A549 (cell line): ENCODE data around the gene PMM2. TPM values are rescaled to one million over a fixed set of nuclear protein-coding genes. Genes with fewer than 3 reads are reported as not detected.

Source experiments
- ATAC-seq, 2 experiments: fragments of 200-7000 bp in 1 of 2; fragments of >200 bp in 1 of 2; cut with Nextera tagmentation in 1 of 2; cut with Tn5 transposase in 1 of 2; 3 replicates each; pipeline versions ENCODE4 v1.8.0 to v1.9.1; 2018 to 2020; ENCODE audit warnings: mild to moderate bottlenecking in 1 of 2, moderate library complexity in 1 of 2
- CTCF ChIA-PET: fragments of 300-600 bp; sonication (Branson Sonifier 250); formaldehyde crosslinking; extraction: SDS; loops from one replicate; lab custom pipeline; 2021; ENCODE audit warnings: antibody characterized with exemption, inconsistent platforms; lab: Yijun Ruan, JAX
- POLR2A ChIA-PET: fragments of 350-600 bp; formaldehyde crosslinking; extraction: SDS; loops from one replicate; lab custom pipeline; 2021; ENCODE audit warnings: antibody characterized with exemption, inconsistent platforms; lab: Yijun Ruan, JAX
- DNase-seq, 2 experiments: peaks; one replicate each; pipeline versions ENCODE4 v3.0.0 to v3.0.0-alpha.2; 2011 to 2016; ENCODE audit warnings: low read depth in 1 of 2, low spot score in 1 of 2
- FAIRE-seq: peaks from 2 replicates; lab custom pipeline; 2011; peaks lifted over from hg19 to GRCh38; lab: Jason Lieb, UNC
- H3K27ac ChIP-seq, 2 experiments: fragments of >200 bp; sonication (Bioruptor Twin); formaldehyde crosslinking; 3 replicates each; pipeline ENCODE4 v1.5.1; 2016 to 2017
- H3K4me1 ChIP-seq: fragments of >200 bp; sonication (Bioruptor Twin); formaldehyde crosslinking; 3 replicates; pipeline ENCODE4 v1.6.1; 2016
- H3K4me2 ChIP-seq: fragments of >200 bp; sonication (Bioruptor Twin); formaldehyde crosslinking; 3 replicates; pipeline ENCODE4 v1.6.1; 2016
- H3K4me3 ChIP-seq: fragments of >200 bp; sonication (Bioruptor Twin); formaldehyde crosslinking; 3 replicates; pipeline ENCODE4 v1.5.1; 2016
- H3K9me3 ChIP-seq: fragments of >200 bp; sonication (Bioruptor Twin); formaldehyde crosslinking; 3 replicates; pipeline ENCODE4 v1.6.1; 2016
- CBX2 ChIP-seq: fragments of 200-600 bp; sonication (generic); IDR thresholded peaks from 2 replicates; pipeline ENCODE4 v1.6.1; 2016; ENCODE audit warnings: low read depth, mild to moderate bottlenecking, borderline replicate concordance
- CHD2 ChIP-seq: fragments of 150-350 bp; IDR thresholded peaks from 2 replicates; pipeline ENCODE4 v1.6.1; 2014; ENCODE audit warnings: low read length; ENCODE audit not compliant: partially characterized antibody
- EP300 ChIP-seq, 2 experiments: fragments of >200 bp; sonication (Bioruptor Twin); formaldehyde crosslinking; IDR thresholded peaks; 2 replicates in 1 of 2; 3 replicates in 1 of 2; pipeline ENCODE4 v1.6.1; 2016 to 2017
- FOSB ChIP-seq: fragments of 250-450 bp; sonication (Bioruptor Pico); IDR thresholded peaks from 2 replicates; pipeline ENCODE4 v1.5.0; 2020; ENCODE audit warnings: mild to moderate bottlenecking, moderate library complexity
- MAFK ChIP-seq: fragments of 450-650 bp; IDR thresholded peaks from 2 replicates; pipeline ENCODE4 v1.6.1; 2014; ENCODE audit not compliant: partially characterized antibody
- NPAS2 ChIP-seq: fragments of 250-450 bp; sonication (Bioruptor Pico); IDR thresholded peaks from 2 replicates; pipeline ENCODE4 v1.8.0; 2022; ENCODE audit warnings: mild to moderate bottlenecking, moderate library complexity, borderline replicate concordance
- PHF8 ChIP-seq: fragments of 200-600 bp; sonication (generic); IDR thresholded peaks from 2 replicates; pipeline ENCODE4 v1.6.1; 2016; ENCODE audit warnings: low read depth, mild to moderate bottlenecking, antibody characterized with exemption, moderate library complexity, borderline replicate concordance
- POLR2A ChIP-seq: IDR thresholded peaks from 2 replicates; pipeline ENCODE4 v1.6.1; 2012; ENCODE audit warnings: mild to moderate bottlenecking, low read length
- POLR2AphosphoS2 ChIP-seq: conservative IDR thresholded peaks from 2 replicates; pipeline ENCODE4 v1.6.1; 2012; ENCODE audit warnings: low read length, improper control_type of control experiment, inconsistent platforms
- TFCP2L1 ChIP-seq: fragments of 250-450 bp; sonication (Bioruptor Pico); IDR thresholded peaks from 2 replicates; pipeline ENCODE4 v1.5.0; 2021; ENCODE audit warnings: mild to moderate bottlenecking
- ZSCAN20 ChIP-seq: fragments of 250-450 bp; sonication (Bioruptor Pico); IDR thresholded peaks from 2 replicates; pipeline ENCODE4 v1.8.0; 2022; ENCODE audit warnings: mild to moderate bottlenecking, moderate library complexity
- WGBS: methylation state at CpG from one replicate; pipeline ENCODE4 v1.1.6; 2017; ENCODE audit errors: missing lambda C conversion rate; 5-methylcytosine and 5-hydroxymethylcytosine counted together
- polyA plus RNA-seq, 4 experiments: library from polyadenylated mRNA; depleted of rRNA in 3 of 4; stranded (reverse); fragments of >200 nt; fragmentation: RNase III in 1 of 4; extraction: RNeasy Plus Mini Kit Qiagen cat#74134 plus additional on column Dnase treatment in 1 of 4; gene quantifications; 2 replicates in 3 of 4; 3 replicates in 1 of 4; pipeline ENCODE4 v1.2.3, GENCODE V29; 2011 to 2017
- TF ChIP-seq, protein P1 (sequence below): fragments of >200 bp; sonication (Bioruptor Twin); formaldehyde crosslinking; IDR thresholded peaks from 3 replicates; pipeline ENCODE4 v1.6.1; 2016
- TF ChIP-seq, protein P2 (sequence below): fragments of 150-350 bp; IDR thresholded peaks from 2 replicates; pipeline ENCODE4 v1.6.1; 2014; ENCODE audit warnings: low read depth, mild to moderate bottlenecking, low read length
- TF ChIP-seq, protein P3 (sequence below): fragments of 250-450 bp; sonication (Bioruptor Pico); IDR thresholded peaks from 2 replicates; pipeline ENCODE4 v1.5.0; 2020; ENCODE audit warnings: low read depth, mild to moderate bottlenecking, moderate library complexity
- TF ChIP-seq, protein P4 (sequence below): IDR thresholded peaks from 2 replicates; pipeline ENCODE4 v1.6.1; 2012; ENCODE audit warnings: low read depth, borderline replicate concordance

The PMM2 gene
- polyA plus RNA-seq, 2 of the 4 experiments (the other 2 are of a cell fraction): 56.6 to 72.4 TPM

DNA sequence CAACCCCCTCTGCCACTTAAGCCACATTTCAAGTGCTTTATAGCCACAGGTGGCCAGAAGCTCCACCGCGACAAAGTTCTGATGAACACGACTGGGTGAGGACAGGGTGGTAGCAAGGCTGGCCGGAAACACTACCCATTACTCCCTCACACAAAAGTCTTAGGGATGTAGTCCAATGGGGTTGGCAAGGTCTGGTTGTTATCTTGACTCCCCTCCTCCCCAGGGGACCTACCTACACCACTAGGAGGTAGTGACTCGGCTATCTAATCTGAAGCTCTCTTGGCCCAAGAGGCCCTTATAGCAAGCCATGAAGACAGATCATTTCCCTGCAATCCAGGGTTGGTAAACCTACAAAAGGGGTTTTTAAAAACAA, 92.9 kb downstream of the PMM2 start:
- FAIRE-seq (no peak), ATAC-seq (no peak)

DNA sequence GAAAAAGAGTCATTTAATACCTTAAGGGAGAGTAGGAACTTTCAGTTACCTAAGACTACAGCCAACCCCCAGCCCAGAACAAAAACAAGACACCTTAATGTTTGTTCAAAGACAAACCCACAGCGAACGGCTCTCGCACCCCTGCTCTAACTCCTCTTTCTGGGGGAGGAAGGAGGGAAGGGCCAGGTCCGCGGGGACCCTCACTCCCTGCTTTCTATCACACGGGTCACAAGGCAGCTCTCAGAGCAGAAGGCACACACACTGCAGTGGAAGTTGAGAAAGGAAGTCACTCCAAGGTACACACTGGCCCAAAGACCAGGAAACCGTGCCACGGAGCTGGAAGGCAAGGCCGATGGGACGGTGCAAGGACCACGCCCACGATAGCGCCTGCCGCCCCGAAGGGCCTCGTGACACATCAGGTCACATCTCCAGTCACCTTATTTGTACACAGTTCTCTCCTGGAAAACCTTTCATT, 94.5 kb downstream of the PMM2 start:
- ATAC-seq: no peak

More for the DNA sequence above, 92.9 kb downstream of the PMM2 start:
- TF ChIP-seq NPAS2 (CRISPR knock-in tag): no peak
- peaks cover 8% of the 10 kb centered on the region; the same call in 1 of the 3 replicates for H3K4me1 ChIP-seq
- no peak overlapping the region for H3K27ac ChIP-seq
- H3K4me2 ChIP-seq: no peak overlapping the region
- POLR2A ChIA-PET: no interaction called here
- WGBS: 93% methylated on average over 5 of the region's 5 CpGs
- no peak for DNase-seq
- no peaks in the 10 kb centered on the region for H3K9me3 ChIP-seq
- H3K4me3 ChIP-seq: no peak overlapping the region
- CTCF ChIA-PET: interaction anchor here (0.7 to 14.0 kb wide), 5 partner anchors 7 to 244 kb away, joined by 3 to 147 read pairs (median 5); partner anchors contain the start of gene LITAFD

DNA sequence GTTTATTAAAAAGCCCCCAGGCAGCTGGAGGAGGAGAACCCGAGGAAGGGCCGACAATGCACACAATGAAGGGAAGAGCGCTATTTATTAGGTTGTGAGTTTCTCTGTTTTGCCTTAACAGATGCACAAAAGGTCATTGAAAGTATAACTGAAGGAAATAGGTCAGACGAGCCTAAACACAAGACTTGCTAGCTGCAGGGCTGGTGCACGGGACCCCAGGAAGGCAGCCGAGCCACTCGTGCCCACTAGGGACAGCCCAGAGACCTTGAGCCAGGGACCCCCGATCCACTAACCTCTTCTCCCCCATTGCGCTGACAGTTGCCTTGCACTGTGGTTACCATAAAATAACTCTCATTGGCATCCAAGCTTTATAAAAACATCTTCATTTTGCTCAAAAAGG, 95.8 kb downstream of the PMM2 start:
- no peak for TF ChIP-seq MAFK
- TF ChIP-seq, protein P1, sequence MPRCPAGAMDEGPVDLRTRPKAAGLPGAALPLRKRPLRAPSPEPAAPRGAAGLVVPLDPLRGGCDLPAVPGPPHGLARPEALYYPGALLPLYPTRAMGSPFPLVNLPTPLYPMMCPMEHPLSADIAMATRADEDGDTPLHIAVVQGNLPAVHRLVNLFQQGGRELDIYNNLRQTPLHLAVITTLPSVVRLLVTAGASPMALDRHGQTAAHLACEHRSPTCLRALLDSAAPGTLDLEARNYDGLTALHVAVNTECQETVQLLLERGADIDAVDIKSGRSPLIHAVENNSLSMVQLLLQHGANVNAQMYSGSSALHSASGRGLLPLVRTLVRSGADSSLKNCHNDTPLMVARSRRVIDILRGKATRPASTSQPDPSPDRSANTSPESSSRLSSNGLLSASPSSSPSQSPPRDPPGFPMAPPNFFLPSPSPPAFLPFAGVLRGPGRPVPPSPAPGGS: no peak
- TF ChIP-seq FOSB: no peak
- TF ChIP-seq CHD2: no peak
- TF ChIP-seq TFCP2L1 (CRISPR knock-in tag): no peak
- no peak for TF ChIP-seq POLR2AphosphoS2
- no peak for TF ChIP-seq EP300 (IDR thresholded peaks at IDR 0.05)
- ChIA-PET POLR2A (no interaction called here), CTCF (interaction anchor here (0.7 to 14.0 kb wide), 4 partner anchors 10 to 115 kb away, joined by 3 to 147 read pairs (median 4); partner anchors contain the start of gene LITAFD)
- 91% methylated on average over 9 of the region's 9 CpGs for WGBS
- DNase-seq (no peak), ATAC-seq (no peak), FAIRE-seq (no peak)
- Histone ChIP-seq H3K4me2 (no peak overlapping the region), H3K4me3 (no peak overlapping the region), H3K27ac (no peak overlapping the region), H3K4me1 (no peaks in the 10 kb centered on the region), H3K9me3 (no peaks in the 10 kb centered on the region)

More for the DNA sequence above, 94.5 kb downstream of the PMM2 start:
- DNase-seq (no peak), FAIRE-seq (no peak)
- Histone ChIP-seq H3K4me2 (no peak overlapping the region), H3K27ac (no peak overlapping the region), H3K4me3 (no peak overlapping the region), H3K9me3 (no peaks in the 10 kb centered on the region), H3K4me1 (no peaks in the 10 kb centered on the region)
- WGBS: 94% methylated on average over 16 of the region's 16 CpGs
- POLR2A ChIA-PET: no interaction called here
- TF ChIP-seq PHF8 (no peak), POLR2A (no peak), CBX2 (no peak), ZSCAN20 (CRISPR knock-in tag) (no peak)
- TF ChIP-seq, protein P2, sequence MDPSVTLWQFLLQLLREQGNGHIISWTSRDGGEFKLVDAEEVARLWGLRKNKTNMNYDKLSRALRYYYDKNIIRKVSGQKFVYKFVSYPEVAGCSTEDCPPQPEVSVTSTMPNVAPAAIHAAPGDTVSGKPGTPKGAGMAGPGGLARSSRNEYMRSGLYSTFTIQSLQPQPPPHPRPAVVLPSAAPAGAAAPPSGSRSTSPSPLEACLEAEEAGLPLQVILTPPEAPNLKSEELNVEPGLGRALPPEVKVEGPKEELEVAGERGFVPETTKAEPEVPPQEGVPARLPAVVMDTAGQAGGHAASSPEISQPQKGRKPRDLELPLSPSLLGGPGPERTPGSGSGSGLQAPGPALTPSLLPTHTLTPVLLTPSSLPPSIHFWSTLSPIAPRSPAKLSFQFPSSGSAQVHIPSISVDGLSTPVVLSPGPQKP: no peak
- TF ChIP-seq, protein P3, sequence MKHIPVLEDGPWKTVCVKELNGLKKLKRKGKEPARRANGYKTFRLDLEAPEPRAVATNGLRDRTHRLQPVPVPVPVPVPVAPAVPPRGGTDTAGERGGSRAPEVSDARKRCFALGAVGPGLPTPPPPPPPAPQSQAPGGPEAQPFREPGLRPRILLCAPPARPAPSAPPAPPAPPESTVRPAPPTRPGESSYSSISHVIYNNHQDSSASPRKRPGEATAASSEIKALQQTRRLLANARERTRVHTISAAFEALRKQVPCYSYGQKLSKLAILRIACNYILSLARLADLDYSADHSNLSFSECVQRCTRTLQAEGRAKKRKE: no peak
- CTCF ChIA-PET: interaction anchor here (0.6 to 14.0 kb wide), 5 partner anchors 9 to 242 kb away, joined by 3 to 147 read pairs (median 4); partner anchors contain the start of gene LITAFD

DNA sequence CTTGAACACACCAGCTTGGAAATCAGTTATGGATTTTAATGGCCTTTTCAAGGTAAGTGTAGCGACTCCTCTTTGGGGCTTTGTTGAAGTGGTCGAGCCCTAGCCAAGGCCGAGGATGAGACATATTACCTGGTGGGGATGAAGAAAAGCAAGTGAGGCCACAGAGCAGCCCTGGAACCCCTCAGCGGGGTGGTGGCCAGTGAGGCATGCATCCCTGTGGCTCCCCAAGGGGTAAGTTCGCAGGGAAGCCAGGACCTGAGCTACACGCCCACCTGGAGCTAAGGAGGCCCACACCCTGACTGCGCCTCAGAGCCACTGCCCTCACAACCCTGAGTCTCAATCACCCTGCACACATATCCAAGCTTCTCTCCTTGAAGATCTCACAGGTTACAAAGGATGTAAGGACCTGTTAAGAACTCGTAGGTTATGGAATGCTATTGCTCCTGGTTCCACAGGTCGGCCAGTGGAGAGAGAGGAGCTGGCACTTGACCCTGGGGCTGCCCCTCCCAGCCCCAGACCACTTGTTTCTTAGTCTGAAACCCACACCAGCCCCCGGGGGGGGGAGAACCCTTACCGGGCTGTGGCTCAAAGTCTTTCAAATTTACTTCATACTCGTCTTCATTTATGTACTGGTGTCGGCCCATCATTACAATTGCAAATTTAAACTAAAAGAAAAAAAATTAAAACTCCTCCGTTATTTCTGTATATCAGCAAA, 96.5 kb downstream of the PMM2 start:
- WGBS: 77% methylated on average over 14 of the region's 14 CpGs
- POLR2A ChIA-PET: no interaction called here
- TF ChIP-seq NPAS2 (CRISPR knock-in tag): no peak
- TF ChIP-seq, protein P4, sequence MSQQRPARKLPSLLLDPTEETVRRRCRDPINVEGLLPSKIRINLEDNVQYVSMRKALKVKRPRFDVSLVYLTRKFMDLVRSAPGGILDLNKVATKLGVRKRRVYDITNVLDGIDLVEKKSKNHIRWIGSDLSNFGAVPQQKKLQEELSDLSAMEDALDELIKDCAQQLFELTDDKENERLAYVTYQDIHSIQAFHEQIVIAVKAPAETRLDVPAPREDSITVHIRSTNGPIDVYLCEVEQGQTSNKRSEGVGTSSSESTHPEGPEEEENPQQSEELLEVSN: no peak
- no peak for DNase-seq
- FAIRE-seq: no peak
- H3K27ac ChIP-seq: no peak overlapping the region
- no peaks in the 10 kb centered on the region for H3K9me3 ChIP-seq
- no peak overlapping the region for H3K4me2 ChIP-seq
- ATAC-seq: no peak; a peak in 1 of 6 replicates
- CTCF ChIA-PET: interaction anchor here (0.7 to 14.0 kb wide), 5 partner anchors 11 to 114 kb away, joined by 3 to 147 read pairs (median 4); partner anchors contain the start of gene LITAFD
- no peak overlapping the region for H3K4me3 ChIP-seq
- H3K4me1 ChIP-seq: no peaks in the 10 kb centered on the region
